RWPE2 (cell line): ENCODE data around the gene UST.

Experiments used
- ATAC-seq: fragments of 200-7000 bp; cut with Tn5 transposase; 3 replicates; pipeline ENCODE4 v1.9.1; 2021; ENCODE audit warnings: low read depth
- DNase-seq: peaks from one replicate; pipeline ENCODE4 v3.0.0-alpha.2; 2020; ENCODE audit warnings: low spot score
- H3K27ac ChIP-seq: fragments of 450-650 bp; 2 replicates; pipeline ENCODE4 v1.5.1; 2017; ENCODE audit warnings: mild to moderate bottlenecking; ENCODE audit not compliant: poor library complexity, severe bottlenecking
- H3K27me3 ChIP-seq: fragments of 250-450 bp; sonication (Bioruptor Pico); 2 replicates; pipeline ENCODE4 v1.5.1; 2021; ENCODE audit warnings: mild to moderate bottlenecking, moderate library complexity; ENCODE audit not compliant: insufficient read depth, poor library complexity, severe bottlenecking
- H3K36me3 ChIP-seq: fragments of 250-450 bp; sonication (Bioruptor Pico); 2 replicates; pipeline ENCODE4 v1.5.1; 2020; ENCODE audit warnings: low read depth, mild to moderate bottlenecking, moderate library complexity
- H3K4me1 ChIP-seq: fragments of 250-450 bp; sonication (Bioruptor Pico); 2 replicates; pipeline ENCODE4 v1.5.1; 2021; ENCODE audit warnings: mild to moderate bottlenecking, moderate library complexity; ENCODE audit not compliant: insufficient read depth, poor library complexity, severe bottlenecking
- H3K4me3 ChIP-seq: fragments of 250-450 bp; sonication (Bioruptor Pico); 2 replicates; pipeline ENCODE4 v1.5.1; 2021; ENCODE audit warnings: mild to moderate bottlenecking, moderate library complexity; ENCODE audit not compliant: severe bottlenecking
- H3K9me3 ChIP-seq: fragments of 250-450 bp; sonication (Bioruptor Pico); 2 replicates; pipeline ENCODE4 v1.5.1; 2021; ENCODE audit warnings: mild to moderate bottlenecking, moderate library complexity; ENCODE audit not compliant: severe bottlenecking
- CTCF ChIP-seq: fragments of 450-650 bp; IDR thresholded peaks from one replicate; pipeline ENCODE4 v1.5.1; 2017; ENCODE audit warnings: mild to moderate bottlenecking, moderate library complexity; ENCODE audit not compliant: poor library complexity, severe bottlenecking

Gene UST

GRCh38 chr6:148824960-148825359 lies 78.1 kb downstream of the UST start:
- DNase-seq, result no peak
- no peaks in the 10 kb centered on the region for H3K36me3 ChIP-seq
- H3K4me1 ChIP-seq, result peaks cover 4% of the 10 kb centered on the region
- no peak for ATAC-seq
- H3K9me3 ChIP-seq, result no peaks in the 10 kb centered on the region
- no peak overlapping the region for H3K4me3 ChIP-seq
- H3K27me3 ChIP-seq, result no peaks in the 10 kb centered on the region
- TF ChIP-seq CTCF, result no peak
- H3K27ac ChIP-seq, result no peak overlapping the region

GRCh38 chr6:148825492-148825891 lies 78.7 kb downstream of the UST start:
- H3K36me3 ChIP-seq, result no peaks in the 10 kb centered on the region
- no peak for TF ChIP-seq CTCF
- DNase-seq (no peak), ATAC-seq (no peak)
- no peak overlapping the region for H3K4me3 ChIP-seq
- H3K9me3 ChIP-seq, result no peaks in the 10 kb centered on the region
- no peak overlapping the region for H3K27ac ChIP-seq
- peaks cover 6% of the 10 kb centered on the region for H3K4me1 ChIP-seq
- H3K27me3 ChIP-seq, result no peaks in the 10 kb centered on the region

GRCh38 chr6:148827416-148828045 lies 80.7 kb downstream of the UST start:
- Histone ChIP-seq H3K4me1 (peaks cover 18% of the 10 kb centered on the region), H3K4me3 (no peak overlapping the region), H3K9me3 (no peaks in the 10 kb centered on the region), H3K27ac (no peak overlapping the region), H3K36me3 (no peaks in the 10 kb centered on the region), H3K27me3 (no peaks in the 10 kb centered on the region)
- TF ChIP-seq CTCF, result no peak
- no peak for ATAC-seq
- no peak for DNase-seq

GRCh38 chr6:148828047-148828446 lies 81.2 kb downstream of the UST start:
- ATAC-seq, result no peak

More at GRCh38 chr6:148828047-148828446, 81.2 kb downstream of the UST start:
- Histone ChIP-seq H3K27ac (no peak overlapping the region), H3K4me3 (no peak overlapping the region), H3K4me1 (peaks cover 18% of the 10 kb centered on the region), H3K36me3 (no peaks in the 10 kb centered on the region), H3K9me3 (no peaks in the 10 kb centered on the region), H3K27me3 (no peaks in the 10 kb centered on the region)
- no peak for TF ChIP-seq CTCF
- DNase-seq, result no peak
